PC-9 (cell line): ENCODE measurements around the gene ING1. TPM values are rescaled to one million over a fixed set of nuclear protein-coding genes. Genes with fewer than 3 reads are reported as not detected.

Experiments
- BruUV-seq: library from RNA; stranded (reverse); fragments of 400-500 nt; replicated peaks from 2 replicates; lab custom pipeline; 2021; lab: Mats Ljungman, UMichigan
- CTCF ChIA-PET: fragments of 300-600 bp; sonication (Branson Sonifier 250); formaldehyde crosslinking; loops from one replicate; lab custom pipeline; 2022; ENCODE audit warnings: antibody characterized with exemption; lab: Charles Lee
- POLR2A ChIA-PET: fragments of 300-600 bp; sonication (Branson Sonifier 250); formaldehyde crosslinking; loops from one replicate; lab custom pipeline; 2022; ENCODE audit warnings: antibody characterized with exemption; ENCODE audit not compliant: unreplicated experiment; lab: Charles Lee
- DNase-seq, 2 experiments: peaks; one replicate each; pipeline versions ENCODE4 v3.0.0 to v3.0.0-alpha.2; 2015 to 2022; ENCODE audit warnings: mixed read lengths in 1 of 2
- H2AFZ ChIP-seq: fragments of 200-600 bp; sonication (generic); 2 replicates; pipeline ENCODE4 v1.8.1; 2017; ENCODE audit warnings: antibody characterized with exemption
- H3F3A ChIP-seq: fragments of 200-600 bp; sonication (generic); 2 replicates; pipeline ENCODE4 v1.8.1; 2017; ENCODE audit warnings: antibody characterized with exemption, mild to moderate bottlenecking, low read depth; ENCODE audit not compliant: insufficient read depth
- H3K27ac ChIP-seq: fragments of 200-600 bp; sonication (generic); 2 replicates; pipeline ENCODE4 v1.6.1; 2016; ENCODE audit warnings: mixed run types
- H3K27me3 ChIP-seq: fragments of 200-600 bp; sonication (generic); 2 replicates; pipeline ENCODE4 v1.6.1; 2016; ENCODE audit warnings: low read depth, mixed run types; ENCODE audit not compliant: insufficient read depth
- H3K36me3 ChIP-seq: fragments of 200-600 bp; sonication (generic); 2 replicates; pipeline ENCODE4 v1.6.1; 2016; ENCODE audit warnings: low read depth, mixed run types
- H3K4me1 ChIP-seq: fragments of 200-600 bp; sonication (generic); replicated peaks from 2 replicates; pipeline ENCODE4 v1.6.1; 2016; ENCODE audit warnings: mixed run types; ENCODE audit not compliant: insufficient read depth
- H3K4me2 ChIP-seq: fragments of 200-600 bp; sonication (generic); 2 replicates; pipeline ENCODE4 v1.6.1; 2017; ENCODE audit warnings: mixed run types
- H3K4me3 ChIP-seq: fragments of 200-600 bp; sonication (generic); 2 replicates; pipeline ENCODE4 v1.6.1; 2016; ENCODE audit warnings: mixed run types
- H3K79me2 ChIP-seq: fragments of 200-600 bp; sonication (generic); 2 replicates; pipeline ENCODE4 v1.6.1; 2017; ENCODE audit warnings: low read depth, mixed run types
- H3K9me2 ChIP-seq: fragments of 200-600 bp; sonication (generic); 2 replicates; pipeline ENCODE4 v1.8.1; 2017; ENCODE audit warnings: mild to moderate bottlenecking; ENCODE audit not compliant: insufficient read depth
- H3K9me3 ChIP-seq: fragments of 200-600 bp; sonication (generic); 2 replicates; pipeline ENCODE4 v1.8.1; 2016; ENCODE audit warnings: low read depth; ENCODE audit not compliant: insufficient read depth
- H4K20me1 ChIP-seq: fragments of 200-600 bp; sonication (generic); 2 replicates; pipeline ENCODE4 v1.8.1; 2017; ENCODE audit not compliant: insufficient read depth
- CTCF ChIP-seq: fragments of 200-600 bp; sonication (generic); conservative IDR thresholded peaks from 2 replicates; pipeline ENCODE4 v1.6.1; 2017; ENCODE audit warnings: mixed run types, antibody characterized with exemption, mild to moderate bottlenecking, moderate library complexity
- EZH2 ChIP-seq: fragments of 200-600 bp; sonication (generic); IDR thresholded peaks from 2 replicates; pipeline ENCODE4 v1.8.0; 2017; ENCODE audit warnings: antibody characterized with exemption, low read depth
- intact Hi-C: fragments of 100-400 bp; cut with micrococcal nuclease; formaldehyde crosslinking; loops from one replicate; pipeline ENCODE4 v1.10.0; 2022; ENCODE audit not compliant: unreplicated experiment
- total RNA-seq: library from RNA; stranded (reverse); gene quantifications from 2 replicates; pipeline ENCODE4 v1.2.3, GENCODE V29; 2021

Gene ING1
- total RNA-seq, 1 experiment from 2014 or later: 21.2 TPM

GRCh38 chr13:110715395-110716246 lies 2.1 kb downstream of the ING1 start:
- Histone ChIP-seq H3K4me2 (peak overlapping the region; percentile 98), H3K4me1 (peaks cover 28% of the 10 kb centered on the region), H2AFZ (peak overlapping the region; percentile 89), H3K4me3 (peak overlapping the region; percentile 95), H3K27ac (peak overlapping the region; percentile 48), H3K9me3 (no peaks in the 10 kb centered on the region), H3K9me2 (no peaks in the 10 kb centered on the region), H3F3A (peaks cover 17% of the 10 kb centered on the region), H3K27me3 (no peaks in the 10 kb centered on the region), H4K20me1 (peaks cover 25% of the 10 kb centered on the region), H3K79me2 (peaks cover 68% of the 10 kb centered on the region), H3K36me3 (no peaks in the 10 kb centered on the region)
- CTCF ChIA-PET: interaction anchor here (0.6 kb wide), 1 partner anchor 230 kb away, joined by 5 read pairs; no protein-coding TSS in a partner anchor
- BruUV-seq: TSS peak; percentile 46
- DNase-seq: peak; percentile 97 to 100
- intact Hi-C loops: loop anchor here (1.0 to 10.0 kb wide), 7 partner anchors 102 to 1471 kb away; no protein-coding TSS in a partner anchor
- no peak for TF ChIP-seq EZH2
- TF ChIP-seq CTCF: no peak
- POLR2A ChIA-PET: interaction anchor here (0.5 to 1.0 kb wide), 16 partner anchors 10 to 1838 kb away, joined by 3 to 17 read pairs (median 7); partner anchors contain the start of genes CARS2, NAXD and RAB20

- no TSS peak for BruUV-seq
- no peak for TF ChIP-seq EZH2
- no peak for TF ChIP-seq CTCF
These were observed 2.7 kb downstream of the ING1 start for GRCh38 chr13:110716247-110716515.

GRCh38 chr13:110719036-110719710 lies 5.7 kb downstream of the ING1 start:
- intact Hi-C loops: loop anchor here (5.0 to 10.0 kb wide), 5 partner anchors 98 to 1474 kb away; no protein-coding TSS in a partner anchor
- peaks cover 19% of the 10 kb centered on the region for H3K4me1 ChIP-seq
- CTCF ChIA-PET: no interaction called here
- H3K36me3 ChIP-seq: no peaks in the 10 kb centered on the region; the same call in 1 of the 2 replicates
- H3K9me2 ChIP-seq: no peaks in the 10 kb centered on the region
- H3F3A ChIP-seq: no peaks in the 10 kb centered on the region
- H3K79me2 ChIP-seq: peaks cover 79% of the 10 kb centered on the region
- no peak overlapping the region for H2AFZ ChIP-seq
- BruUV-seq: no TSS peak
- TF ChIP-seq EZH2: no peak
- TF ChIP-seq CTCF: no peak
- H3K4me3 ChIP-seq: no peak overlapping the region
- no peaks in the 10 kb centered on the region for H3K27me3 ChIP-seq
- POLR2A ChIA-PET: no interaction called here
- H4K20me1 ChIP-seq: peaks cover 25% of the 10 kb centered on the region
- no peaks in the 10 kb centered on the region for H3K9me3 ChIP-seq
- H3K27ac ChIP-seq: no peak overlapping the region
- H3K4me2 ChIP-seq: no peak overlapping the region
- no peak for DNase-seq

More at GRCh38 chr13:110716247-110716515, 2.7 kb downstream of the ING1 start:
- Histone ChIP-seq H3K4me2 (peak overlapping the region; percentile 98), H3K9me2 (no peaks in the 10 kb centered on the region), H3K9me3 (no peaks in the 10 kb centered on the region), H3K4me1 (peaks cover 22% of the 10 kb centered on the region), H3F3A (peaks cover 13% of the 10 kb centered on the region), H3K27ac (peak overlapping the region; percentile 48), H3K4me3 (peak overlapping the region; percentile 95), H4K20me1 (peaks cover 25% of the 10 kb centered on the region), H2AFZ (peak overlapping the region; percentile 89), H3K27me3 (no peaks in the 10 kb centered on the region), H3K36me3 (no peaks in the 10 kb centered on the region; the same call in 1 of the 2 replicates), H3K79me2 (peaks cover 71% of the 10 kb centered on the region)
- ChIA-PET POLR2A (no interaction called here), CTCF (interaction anchor here (1.2 kb wide), 1 partner anchor 154 kb away, joined by 4 read pairs; no protein-coding TSS in a partner anchor)
- peak; percentile 26 to 48 for DNase-seq
- intact Hi-C loops: loop anchor here (5.0 to 10.0 kb wide), 5 partner anchors 101 to 1471 kb away; no protein-coding TSS in a partner anchor
